Central memory CD8-positive, alpha-beta T cell (primary cell): ENCODE measurements around the gene CDH16.
"Not testable (repeated sequence)": the region's sequence is repeated elsewhere in the genome, so short reads cannot be mapped to it uniquely, and the experiment has no call there.

Experiments
- ATAC-seq: fragments of 150-1000 bp; cut with Tn5 transposase; replicated peaks from 2 replicates; pipeline ENCODE4 v1.10.0; 2022; ENCODE audit warnings: mild to moderate bottlenecking, moderate FRiP score, moderate number of reproducible peaks; ENCODE audit not compliant: poor library complexity, severe bottlenecking; ENCODE audit errors: extremely low read depth
- DNase-seq, 2 donors: peaks; one replicate each; pipeline ENCODE4 v3.0.0; 2021; ENCODE audit warnings: low spot score in 2 of 2
- H3K27ac Mint-ChIP-seq: one replicate; pipeline ENCODE4 v1.8.0; 2022; ENCODE audit warnings: low read depth, mild to moderate bottlenecking, moderate library complexity, mixed read lengths
- H3K27me3 Mint-ChIP-seq: one replicate; pipeline ENCODE4 v1.8.0; 2022; ENCODE audit warnings: mixed read lengths
- H3K36me3 Mint-ChIP-seq: one replicate; pipeline ENCODE4 v1.8.0; 2022; ENCODE audit warnings: mild to moderate bottlenecking, moderate library complexity, mixed read lengths; ENCODE audit not compliant: insufficient read depth
- H3K4me1 Mint-ChIP-seq: one replicate; pipeline ENCODE4 v1.8.0; 2022; ENCODE audit warnings: mixed read lengths
- H3K4me3 Mint-ChIP-seq: one replicate; pipeline ENCODE4 v1.8.0; 2022; ENCODE audit warnings: mild to moderate bottlenecking, moderate library complexity, mixed read lengths
- H3K9me3 Mint-ChIP-seq: one replicate; pipeline ENCODE4 v1.8.0; 2022; ENCODE audit warnings: mixed read lengths

Gene CDH16

DNA sequence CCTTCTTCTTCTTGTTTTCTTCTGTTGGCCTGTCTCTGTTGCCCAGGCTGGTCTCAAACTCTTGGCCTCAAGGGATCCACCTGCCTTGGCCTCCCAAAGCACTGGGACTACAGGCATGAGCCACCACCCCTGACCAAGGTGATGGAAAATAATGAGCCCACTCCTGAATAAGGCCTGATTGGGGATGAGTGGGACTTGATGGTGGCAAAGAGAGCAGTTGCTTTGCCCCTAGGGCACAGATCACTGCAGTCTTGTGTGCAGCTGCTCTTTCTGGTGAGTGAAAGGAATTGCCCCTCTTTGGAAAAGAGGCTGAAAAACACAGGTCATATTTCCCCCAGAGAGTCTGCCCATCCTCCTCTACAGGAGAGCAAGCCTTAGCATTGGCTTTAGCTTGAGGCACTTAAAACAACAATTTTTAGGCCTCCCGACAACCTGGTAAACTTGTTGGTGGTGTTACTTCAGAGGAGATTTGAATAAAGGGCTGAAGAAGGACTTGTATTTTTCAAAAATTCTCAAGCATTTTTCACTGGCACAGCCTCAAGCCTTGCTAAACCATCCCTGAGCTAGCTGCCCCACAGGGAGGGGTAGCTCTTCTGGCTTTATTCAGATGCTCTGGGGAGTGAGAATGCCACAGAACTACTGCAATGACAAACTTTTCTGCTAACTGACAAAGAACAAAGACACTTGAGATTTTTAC lies 44.5 kb downstream of the CDH16 start:
- no peak for DNase-seq
- Mint-ChIP-seq H3K9me3 (no peaks in the 10 kb centered on the region), H3K36me3 (peaks cover 7% of the 10 kb centered on the region), H3K4me1 (peaks cover 28% of the 10 kb centered on the region), H3K4me3 (peak overlapping the region; percentile 44), H3K27me3 (no peaks in the 10 kb centered on the region), H3K27ac (peak overlapping the region; percentile 70)
- no peak for ATAC-seq

GRCh38 chr16:66873685-66874055 lies 45.0 kb downstream of the CDH16 start:
- Mint-ChIP-seq H3K27me3 (no peaks in the 10 kb centered on the region), H3K9me3 (no peaks in the 10 kb centered on the region), H3K36me3 (peaks cover 7% of the 10 kb centered on the region), H3K27ac (peak overlapping the region; percentile 70), H3K4me3 (peak overlapping the region; percentile 68), H3K4me1 (peaks cover 28% of the 10 kb centered on the region)
- ATAC-seq (no peak), DNase-seq (no peak)

DNA sequence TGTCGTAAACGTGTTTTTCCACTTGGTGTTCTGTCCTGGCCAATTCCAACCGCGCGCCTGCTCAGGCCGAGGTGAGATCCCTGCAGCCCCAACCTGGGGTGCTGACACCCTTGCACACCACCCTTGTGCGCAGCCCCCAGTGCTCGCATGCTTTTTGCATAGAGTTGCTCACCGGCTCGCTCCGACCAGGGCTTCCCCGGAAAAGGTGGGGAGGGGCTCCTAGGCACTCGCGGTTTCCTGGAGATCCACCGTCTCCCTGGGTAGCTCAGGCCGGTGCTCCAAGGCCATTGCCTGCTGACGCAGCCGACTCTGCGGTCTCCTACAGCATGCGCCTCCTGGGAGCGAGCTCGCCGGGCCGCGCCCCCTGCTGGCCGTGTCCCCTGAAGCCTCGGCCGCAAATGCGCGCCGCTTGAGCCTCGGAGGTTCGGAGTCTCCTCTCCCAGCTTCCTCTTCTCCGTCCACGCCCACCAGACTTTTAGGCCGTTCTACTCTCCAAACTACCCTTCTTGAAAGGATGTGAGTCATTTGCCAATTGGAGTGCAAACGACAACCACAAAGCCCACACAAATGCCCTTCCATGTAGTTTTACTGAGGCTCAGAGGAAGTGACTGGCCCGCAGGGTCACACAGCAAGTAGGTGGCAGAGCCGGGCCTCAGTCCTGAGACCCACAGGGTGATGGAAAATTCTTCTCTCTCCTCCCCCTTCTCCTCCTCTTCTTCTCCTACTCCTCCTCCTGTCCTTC lies 45.6 kb downstream of the CDH16 start:
- Mint-ChIP-seq H3K27me3 (no peaks in the 10 kb centered on the region), H3K4me3 (peak overlapping the region; percentile 68), H3K9me3 (no peaks in the 10 kb centered on the region), H3K4me1 (peaks cover 24% of the 10 kb centered on the region), H3K27ac (peak overlapping the region; percentile 70), H3K36me3 (peaks cover 7% of the 10 kb centered on the region)
- DNase-seq = peak; percentile 80 to 81
- peak; percentile 83 for ATAC-seq

- peaks cover 26% of the 10 kb centered on the region for H3K4me1 Mint-ChIP-seq
- peak overlapping the region; percentile 68 for H3K4me3 Mint-ChIP-seq
- ATAC-seq = peak; percentile 2
Measured at GRCh38 chr16:66872559-66872942, 46.1 kb downstream of the CDH16 start.

GRCh38 chr16:66871840-66872239 lies 46.8 kb downstream of the CDH16 start:
- Mint-ChIP-seq H3K36me3 (peaks cover 8% of the 10 kb centered on the region), H3K27ac (no peak overlapping the region), H3K4me1 (peaks cover 27% of the 10 kb centered on the region), H3K27me3 (no peaks in the 10 kb centered on the region), H3K9me3 (no peaks in the 10 kb centered on the region), H3K4me3 (no peak overlapping the region)
- no peak for DNase-seq
- ATAC-seq = no peak

More at GRCh38 chr16:66872559-66872942, 46.1 kb downstream of the CDH16 start:
- Mint-ChIP-seq H3K36me3 (peaks cover 8% of the 10 kb centered on the region), H3K27ac (peak overlapping the region; percentile 70), H3K9me3 (no peaks in the 10 kb centered on the region), H3K27me3 (no peaks in the 10 kb centered on the region)
- DNase-seq = no peak

DNA sequence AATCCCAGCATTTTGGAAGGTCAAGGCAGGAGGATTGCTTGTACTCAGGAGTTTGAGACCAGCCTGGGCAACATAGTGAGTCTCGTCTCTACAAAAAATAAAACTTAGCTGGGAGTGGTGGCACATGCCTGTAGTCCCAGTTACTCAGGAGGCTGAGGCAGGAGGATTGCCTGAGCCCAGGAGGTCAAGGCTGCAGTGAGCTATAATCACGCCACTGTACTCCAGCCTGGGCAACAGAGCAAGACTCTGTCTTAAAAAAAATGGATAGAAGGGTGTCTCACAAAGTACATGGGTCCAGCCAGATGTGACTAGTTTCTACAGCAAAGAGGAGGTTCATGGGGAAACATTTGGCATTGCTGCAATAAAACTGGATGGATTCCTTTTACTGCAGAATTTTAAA lies 47.3 kb downstream of the CDH16 start:
- ATAC-seq, DNase-seq, H3K4me3 Mint-ChIP-seq, H3K27me3 Mint-ChIP-seq, H3K9me3 Mint-ChIP-seq, H3K36me3 Mint-ChIP-seq, H3K27ac Mint-ChIP-seq: not testable (repeated sequence)
- H3K4me1 Mint-ChIP-seq = peaks cover 27% of the 10 kb centered on the region

GRCh38 chr16:66869424-66869823 lies 49.3 kb downstream of the CDH16 start:
- Mint-ChIP-seq H3K4me1 (peaks cover 25% of the 10 kb centered on the region), H3K9me3 (no peaks in the 10 kb centered on the region), H3K27me3 (no peaks in the 10 kb centered on the region), H3K36me3 (peaks cover 8% of the 10 kb centered on the region), H3K27ac (no peak overlapping the region), H3K4me3 (no peak overlapping the region)
- no peak for ATAC-seq
- no peak for DNase-seq

DNA sequence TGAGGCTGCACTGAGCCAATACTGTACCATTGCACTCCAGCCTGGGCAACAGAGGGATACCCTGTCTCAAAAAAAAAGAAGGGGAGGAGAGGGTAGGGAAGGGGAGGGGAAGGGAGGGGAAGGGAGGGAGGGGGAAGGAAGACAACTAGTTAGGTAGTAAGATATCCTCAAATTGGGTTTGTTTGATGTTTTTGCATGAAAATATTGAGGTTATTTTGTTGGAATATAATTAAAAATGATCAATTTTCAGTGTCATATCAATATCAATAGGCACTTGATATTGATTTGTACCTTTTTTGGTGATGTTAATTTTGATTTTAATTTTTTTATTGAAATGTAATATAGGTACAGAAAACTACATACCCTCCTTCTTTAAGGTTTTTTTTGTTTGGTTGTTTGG lies 55.0 kb downstream of the CDH16 start:
- no peaks in the 10 kb centered on the region for H3K9me3 Mint-ChIP-seq
- H3K27me3 Mint-ChIP-seq = no peaks in the 10 kb centered on the region
- H3K4me3 Mint-ChIP-seq = no peak overlapping the region
- H3K4me1 Mint-ChIP-seq = peaks cover 6% of the 10 kb centered on the region
- ATAC-seq (no peak), DNase-seq (no peak)
- no peak overlapping the region for H3K27ac Mint-ChIP-seq
- peaks cover 1% of the 10 kb centered on the region for H3K36me3 Mint-ChIP-seq

DNA sequence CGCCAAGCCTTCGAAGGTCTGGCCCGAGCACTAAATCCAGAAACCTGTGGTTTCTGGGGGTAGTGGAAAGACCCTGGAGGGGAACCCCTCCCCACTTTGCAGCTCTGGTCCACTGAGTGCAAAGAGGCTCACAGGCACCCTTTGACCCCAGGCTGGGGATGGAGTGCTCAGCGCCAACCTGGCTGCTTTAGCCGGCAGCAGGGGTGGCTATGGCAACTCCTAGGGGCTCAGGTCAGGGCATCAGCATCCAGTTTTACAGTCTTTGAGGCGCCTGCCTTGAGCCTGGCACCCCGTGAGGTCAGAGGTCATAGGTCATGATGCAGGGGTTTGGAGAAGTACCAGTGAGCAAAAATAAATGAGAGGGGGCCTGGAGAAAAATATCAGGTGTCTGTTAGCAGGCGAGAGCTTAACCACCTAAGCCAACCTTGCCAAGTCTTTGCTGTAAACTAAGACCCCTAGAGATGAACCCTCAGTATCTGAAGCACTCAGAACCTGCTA lies 56.6 kb downstream of the CDH16 start:
- Mint-ChIP-seq H3K9me3 (no peaks in the 10 kb centered on the region), H3K27me3 (no peaks in the 10 kb centered on the region), H3K36me3 (no peaks in the 10 kb centered on the region), H3K4me3 (no peak overlapping the region), H3K4me1 (no peaks in the 10 kb centered on the region), H3K27ac (no peak overlapping the region)
- ATAC-seq (no peak), DNase-seq (no peak)

- Mint-ChIP-seq H3K27me3 (no peaks in the 10 kb centered on the region), H3K36me3 (no peaks in the 10 kb centered on the region), H3K9me3 (no peaks in the 10 kb centered on the region), H3K4me3 (no peak overlapping the region), H3K4me1 (no peaks in the 10 kb centered on the region), H3K27ac (no peak overlapping the region)
- ATAC-seq (no peak), DNase-seq (no peak)
Measured at GRCh38 chr16:66859397-66860068, 59.2 kb downstream of the CDH16 start.

DNA sequence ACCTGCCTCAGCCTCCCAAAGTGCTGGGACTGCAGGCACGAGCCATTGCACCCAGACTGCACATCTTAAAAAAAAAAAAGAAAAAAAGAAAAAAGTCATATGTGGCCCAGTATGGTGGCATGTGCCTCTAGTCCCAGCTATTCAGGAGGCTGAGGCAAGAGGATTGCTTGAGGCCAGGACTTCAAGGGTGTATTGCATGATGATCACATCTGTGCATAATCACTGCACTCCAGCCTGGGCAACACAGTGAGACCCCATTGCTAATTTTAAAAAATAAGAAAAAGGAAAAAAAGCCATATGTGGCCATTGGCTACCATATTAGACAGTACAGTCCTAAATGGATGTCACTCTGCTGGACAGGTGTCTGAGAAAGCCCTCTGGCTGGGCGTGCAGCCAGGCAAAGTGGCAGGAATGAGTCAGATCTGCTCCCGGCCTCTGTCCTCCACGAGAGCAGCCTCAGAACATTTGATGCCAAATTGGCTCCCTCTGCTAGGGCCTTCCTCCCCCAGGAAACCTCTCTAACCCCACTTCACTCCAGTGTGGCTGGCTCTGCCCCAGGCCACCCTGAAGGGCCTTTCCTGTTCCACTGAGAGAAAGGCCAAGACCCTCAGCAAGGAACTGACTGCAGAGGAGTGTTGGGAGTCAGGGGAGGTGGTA lies 59.8 kb downstream of the CDH16 start:
- Mint-ChIP-seq H3K27me3 (no peaks in the 10 kb centered on the region), H3K27ac (no peak overlapping the region), H3K4me3 (no peak overlapping the region), H3K36me3 (no peaks in the 10 kb centered on the region), H3K9me3 (no peaks in the 10 kb centered on the region), H3K4me1 (no peaks in the 10 kb centered on the region)
- ATAC-seq (no peak), DNase-seq (no peak)
